ENCODE data around the gene SMC5. TPM values are rescaled to one million over a fixed set of nuclear protein-coding genes. Genes with fewer than 3 reads are reported as not detected.

The SMC5 gene
- total RNA-seq, 1 experiment from 2014 or later: 42.8 TPM

DNA sequence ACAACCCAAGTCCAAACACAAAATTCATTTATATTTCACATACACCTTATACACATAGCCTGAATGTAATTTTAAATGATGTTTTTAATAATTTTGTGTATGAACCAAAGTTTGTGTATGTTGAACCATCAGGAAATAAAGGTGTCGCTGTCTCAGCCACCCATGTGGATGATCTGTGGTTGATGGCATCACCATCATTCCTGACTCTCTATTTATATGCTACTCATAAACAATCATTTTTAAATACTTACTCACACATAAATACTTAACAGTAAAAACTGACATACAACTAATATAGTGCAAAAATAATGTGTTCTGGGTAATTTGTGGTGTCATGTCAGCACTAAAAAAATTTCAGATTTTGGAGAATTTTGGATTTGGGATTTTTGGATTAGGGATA is 38.4 kb downstream of the SMC5 start:
- H3K36me3 ChIP-seq (ENCODE audit: insufficient read depth, low read length): peaks cover 64% of the 10 kb centered on the region

GRCh38 chr9:70298245-70298771 is 39.5 kb downstream of the SMC5 start:
- Histone ChIP-seq H2AFZ (ENCODE audit: low read length) (no peak overlapping the region), H3K9me2 (replicated peaks; ENCODE audit: insufficient read depth, low read length) (no peaks in the 10 kb centered on the region), H4K20me1 (ENCODE audit: insufficient read depth, low read depth, low read length) (no peaks in the 10 kb centered on the region), H3K9ac (ENCODE audit: low read length) (no peak overlapping the region), H3K9me3 (ENCODE audit: low read length) (no peaks in the 10 kb centered on the region), H3K4me2 (ENCODE audit: low read depth, low read length, poor library complexity, severe bottlenecking) (no peak overlapping the region), H3K4me1 (ENCODE audit: low read length) (no peaks in the 10 kb centered on the region), H3K27me3 (ENCODE audit: low read length) (no peaks in the 10 kb centered on the region), H3K36me3 (ENCODE audit: insufficient read depth, low read length) (peaks cover 55% of the 10 kb centered on the region), H3K79me2 (ENCODE audit: low read length) (peaks cover 57% of the 10 kb centered on the region), H3K4me3 (ENCODE audit: low read length) (no peak overlapping the region), H3K27ac (ENCODE audit: low read length) (no peak overlapping the region)
- no peak for DNase-seq

More for the DNA sequence above, 38.4 kb downstream of the SMC5 start:
- no peak for DNase-seq
- peaks cover 65% of the 10 kb centered on the region for H3K79me2 ChIP-seq (ENCODE audit: low read length)
- H3K9me2 ChIP-seq (replicated peaks; ENCODE audit: insufficient read depth, low read length): no peaks in the 10 kb centered on the region
- H3K9ac ChIP-seq (ENCODE audit: low read length): no peak overlapping the region
- no peak overlapping the region for H3K4me2 ChIP-seq (ENCODE audit: low read depth, low read length, poor library complexity, severe bottlenecking)
- 0 out of 2 replicates have a peak, but pooled peaks cover under 1% of the 10 kb centered on the region for H3K9me3 ChIP-seq (ENCODE audit: low read length)
- no peaks in the 10 kb centered on the region for H3K4me1 ChIP-seq (ENCODE audit: low read length)
- no peak overlapping the region for H2AFZ ChIP-seq (ENCODE audit: low read length)
- no peaks in the 10 kb centered on the region for H4K20me1 ChIP-seq (ENCODE audit: insufficient read depth, low read depth, low read length)
- H3K27me3 ChIP-seq (ENCODE audit: low read length): no peaks in the 10 kb centered on the region
- no peak overlapping the region for H3K27ac ChIP-seq (ENCODE audit: low read length)
- H3K4me3 ChIP-seq (ENCODE audit: low read length): no peak overlapping the region

GRCh38 chr9:70303268-70303667 is 44.5 kb downstream of the SMC5 start:
- H3K27me3 ChIP-seq (ENCODE audit: low read length): no peaks in the 10 kb centered on the region
- peaks cover 22% of the 10 kb centered on the region for H3K79me2 ChIP-seq (ENCODE audit: low read length)
- no peaks in the 10 kb centered on the region for H3K9me3 ChIP-seq (ENCODE audit: low read length)
- no peak overlapping the region for H2AFZ ChIP-seq (ENCODE audit: low read length)
- no peaks in the 10 kb centered on the region for H4K20me1 ChIP-seq (ENCODE audit: insufficient read depth, low read depth, low read length)
- H3K4me2 ChIP-seq (ENCODE audit: low read depth, low read length, poor library complexity, severe bottlenecking): no peak overlapping the region
- H3K27ac ChIP-seq (ENCODE audit: low read length): no peak overlapping the region
- no peaks in the 10 kb centered on the region for H3K4me1 ChIP-seq (ENCODE audit: low read length)
- no peaks in the 10 kb centered on the region for H3K9me2 ChIP-seq (replicated peaks; ENCODE audit: insufficient read depth, low read length)
- peaks cover 63% of the 10 kb centered on the region for H3K36me3 ChIP-seq (ENCODE audit: insufficient read depth, low read length)
- H3K9ac ChIP-seq (ENCODE audit: low read length): no peak overlapping the region
- DNase-seq: no peak
- H3K4me3 ChIP-seq (ENCODE audit: low read length): no peak overlapping the region

DNA sequence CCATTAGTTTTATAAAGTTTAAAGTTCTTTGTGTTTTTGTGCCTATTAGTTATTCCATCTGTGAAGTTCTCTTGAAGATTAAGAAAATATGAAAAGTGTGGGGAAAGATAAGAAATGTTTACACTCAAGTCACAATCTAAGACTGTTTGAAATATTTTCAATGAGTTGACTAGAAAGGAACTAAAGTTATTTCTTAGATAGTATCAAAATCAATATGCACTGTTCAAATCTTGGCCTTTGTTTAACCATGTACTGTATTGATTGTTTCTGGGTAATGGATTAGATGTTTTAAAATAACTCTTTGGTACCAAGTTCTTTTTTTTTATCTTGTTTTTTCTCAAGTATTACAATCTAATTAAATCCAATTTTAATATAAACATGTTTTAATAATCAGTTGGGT is 46.0 kb downstream of the SMC5 start:
- H3K9ac ChIP-seq (ENCODE audit: low read length): no peak overlapping the region
- H3K27ac ChIP-seq (ENCODE audit: low read length): no peak overlapping the region
- no peak overlapping the region for H3K4me2 ChIP-seq (ENCODE audit: low read depth, low read length, poor library complexity, severe bottlenecking)
- DNase-seq: no peak
- H3K27me3 ChIP-seq (ENCODE audit: low read length): no peaks in the 10 kb centered on the region
- H2AFZ ChIP-seq (ENCODE audit: low read length): no peak overlapping the region
- H3K4me1 ChIP-seq (ENCODE audit: low read length): no peaks in the 10 kb centered on the region
- H3K4me3 ChIP-seq (ENCODE audit: low read length): no peak overlapping the region
- peaks cover 25% of the 10 kb centered on the region for H3K79me2 ChIP-seq (ENCODE audit: low read length)
- H3K9me3 ChIP-seq (ENCODE audit: low read length): no peaks in the 10 kb centered on the region
- H3K36me3 ChIP-seq (ENCODE audit: insufficient read depth, low read length): peaks cover 54% of the 10 kb centered on the region
- no peaks in the 10 kb centered on the region for H3K9me2 ChIP-seq (replicated peaks; ENCODE audit: insufficient read depth, low read length)
- H4K20me1 ChIP-seq (ENCODE audit: insufficient read depth, low read depth, low read length): no peaks in the 10 kb centered on the region

DNA sequence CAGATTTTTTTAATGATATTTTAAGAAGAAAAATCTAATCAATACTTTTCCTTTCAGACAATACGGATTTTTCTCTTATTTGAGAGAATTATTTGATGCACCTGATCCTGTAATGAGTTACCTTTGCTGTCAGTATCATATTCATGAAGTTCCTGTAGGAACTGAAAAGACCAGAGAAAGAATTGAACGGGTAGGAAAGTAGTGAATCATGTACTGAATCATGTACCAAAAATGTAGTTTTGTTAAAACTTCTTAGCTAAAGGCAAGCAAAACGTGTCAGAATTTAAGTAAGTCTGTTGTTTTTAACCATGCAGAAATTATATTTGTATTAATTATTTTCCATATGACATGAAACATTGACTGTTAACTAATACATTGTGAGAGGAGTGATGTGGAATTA is 56.6 kb downstream of the SMC5 start:
- no peak for DNase-seq
- Histone ChIP-seq H3K4me1 (ENCODE audit: low read length) (no peaks in the 10 kb centered on the region), H3K27ac (ENCODE audit: low read length) (no peak overlapping the region), H3K4me2 (ENCODE audit: low read depth, low read length, poor library complexity, severe bottlenecking) (no peak overlapping the region), H3K4me3 (ENCODE audit: low read length) (no peak overlapping the region), H4K20me1 (ENCODE audit: insufficient read depth, low read depth, low read length) (no peaks in the 10 kb centered on the region), H3K79me2 (ENCODE audit: low read length) (peaks cover 13% of the 10 kb centered on the region), H3K36me3 (ENCODE audit: insufficient read depth, low read length) (peaks cover 51% of the 10 kb centered on the region), H3K9me2 (replicated peaks; ENCODE audit: insufficient read depth, low read length) (no peaks in the 10 kb centered on the region), H3K27me3 (ENCODE audit: low read length) (no peaks in the 10 kb centered on the region), H3K9me3 (ENCODE audit: low read length) (no peaks in the 10 kb centered on the region), H2AFZ (ENCODE audit: low read length) (no peak overlapping the region), H3K9ac (ENCODE audit: low read length) (no peak overlapping the region)

GRCh38 chr9:70318002-70318401 is 59.2 kb downstream of the SMC5 start:
- no peak overlapping the region for H2AFZ ChIP-seq (ENCODE audit: low read length)
- H3K27ac ChIP-seq (ENCODE audit: low read length): no peak overlapping the region
- H3K9ac ChIP-seq (ENCODE audit: low read length): no peak overlapping the region
- no peak for DNase-seq
- H3K9me2 ChIP-seq (replicated peaks; ENCODE audit: insufficient read depth, low read length): no peaks in the 10 kb centered on the region
- no peak overlapping the region for H3K4me2 ChIP-seq (ENCODE audit: low read depth, low read length, poor library complexity, severe bottlenecking)
- H3K4me3 ChIP-seq (ENCODE audit: low read length): no peak overlapping the region
- no peaks in the 10 kb centered on the region for H4K20me1 ChIP-seq (ENCODE audit: insufficient read depth, low read depth, low read length)
- peaks cover 54% of the 10 kb centered on the region; the same call in 1 of the 2 replicates for H3K36me3 ChIP-seq (ENCODE audit: insufficient read depth, low read length)
- no peaks in the 10 kb centered on the region for H3K9me3 ChIP-seq (ENCODE audit: low read length)
- no peaks in the 10 kb centered on the region for H3K4me1 ChIP-seq (ENCODE audit: low read length)
- H3K27me3 ChIP-seq (ENCODE audit: low read length): no peaks in the 10 kb centered on the region
- peaks cover 8% of the 10 kb centered on the region for H3K79me2 ChIP-seq (ENCODE audit: low read length)

DNA sequence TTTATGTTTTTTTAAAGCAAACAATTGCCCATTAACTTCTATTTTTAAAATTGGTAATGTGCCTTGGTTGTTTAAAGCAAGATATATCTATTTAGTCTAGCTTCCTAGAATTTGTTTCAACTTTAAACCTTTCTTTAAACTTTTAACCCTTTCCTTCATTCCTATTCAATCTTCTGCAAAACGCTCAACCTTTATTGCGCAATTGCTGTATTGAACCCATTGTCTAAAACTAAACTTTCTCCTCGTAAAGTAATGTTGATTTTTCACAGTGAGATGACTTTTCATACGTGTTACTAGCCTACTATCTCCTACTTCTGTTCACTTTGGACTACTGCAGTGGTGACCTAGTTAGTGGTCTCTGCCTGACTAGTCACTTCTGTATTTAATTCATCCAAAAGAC is 63.3 kb downstream of the SMC5 start:
- DNase-seq: no peak
- H3K79me2 ChIP-seq (ENCODE audit: low read length): peaks cover 8% of the 10 kb centered on the region; the same call in 1 of the 2 replicates
- no peaks in the 10 kb centered on the region for H3K9me2 ChIP-seq (replicated peaks; ENCODE audit: insufficient read depth, low read length)
- H3K36me3 ChIP-seq (ENCODE audit: insufficient read depth, low read length): peaks cover 84% of the 10 kb centered on the region
- H3K9ac ChIP-seq (ENCODE audit: low read length): no peak overlapping the region
- no peak overlapping the region for H2AFZ ChIP-seq (ENCODE audit: low read length)
- no peak overlapping the region for H3K27ac ChIP-seq (ENCODE audit: low read length)
- H3K27me3 ChIP-seq (ENCODE audit: low read length): no peaks in the 10 kb centered on the region
- H3K9me3 ChIP-seq (ENCODE audit: low read length): 0 out of 2 replicates have a peak, but pooled peaks cover 3% of the 10 kb centered on the region
- H3K4me2 ChIP-seq (ENCODE audit: low read depth, low read length, poor library complexity, severe bottlenecking): no peak overlapping the region
- H3K4me1 ChIP-seq (ENCODE audit: low read length): no peaks in the 10 kb centered on the region
- H4K20me1 ChIP-seq (ENCODE audit: insufficient read depth, low read depth, low read length): no peaks in the 10 kb centered on the region
- no peak overlapping the region for H3K4me3 ChIP-seq (ENCODE audit: low read length)

DNA sequence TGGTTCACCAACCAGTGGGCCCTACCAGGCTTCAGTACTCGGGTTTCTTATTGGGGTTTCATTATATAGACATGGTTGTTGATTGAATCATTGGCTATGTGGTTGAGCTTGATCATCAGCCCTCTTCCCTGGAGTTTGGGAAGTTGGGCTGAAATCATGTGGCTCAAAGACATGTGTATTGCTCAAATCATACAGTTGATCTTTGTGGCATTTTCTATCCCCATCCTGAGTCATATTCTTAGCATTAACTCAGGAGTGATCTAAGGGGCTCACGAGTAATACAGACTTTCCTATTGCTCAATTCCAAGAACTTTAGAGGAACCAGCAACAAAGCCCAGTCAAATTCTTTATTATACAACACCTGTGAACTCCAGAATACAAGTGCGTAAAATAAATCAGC is 66.2 kb downstream of the SMC5 start:
- no peak overlapping the region for H3K27ac ChIP-seq (ENCODE audit: low read length)
- H3K4me2 ChIP-seq (ENCODE audit: low read depth, low read length, poor library complexity, severe bottlenecking): no peak overlapping the region
- H3K9ac ChIP-seq (ENCODE audit: low read length): no peak overlapping the region
- H4K20me1 ChIP-seq (ENCODE audit: insufficient read depth, low read depth, low read length): no peaks in the 10 kb centered on the region
- no peak for DNase-seq
- H2AFZ ChIP-seq (ENCODE audit: low read length): no peak overlapping the region
- H3K27me3 ChIP-seq (ENCODE audit: low read length): no peaks in the 10 kb centered on the region
- no peak overlapping the region for H3K4me3 ChIP-seq (ENCODE audit: low read length)
- H3K79me2 ChIP-seq (ENCODE audit: low read length): 0 out of 2 replicates have a peak, but pooled peaks cover 4% of the 10 kb centered on the region
- peaks cover 77% of the 10 kb centered on the region for H3K36me3 ChIP-seq (ENCODE audit: insufficient read depth, low read length)
- no peaks in the 10 kb centered on the region for H3K4me1 ChIP-seq (ENCODE audit: low read length)
- H3K9me2 ChIP-seq (replicated peaks; ENCODE audit: insufficient read depth, low read length): no peaks in the 10 kb centered on the region
- H3K9me3 ChIP-seq (ENCODE audit: low read length): peaks cover 3% of the 10 kb centered on the region; the same call in 1 of the 2 replicates
